HepG2 (cell line): Measurements from ENCODE around the gene KCNJ6. TPM values are rescaled to one million over a fixed set of nuclear protein-coding genes. Genes with fewer than 3 reads are reported as not detected.

ENCODE experiments used
- ATAC-seq: fragments of 200-7000 bp; cut with Tn5 transposase; 3 replicates; pipeline ENCODE4 v1.9.1; 2020; ENCODE audit warnings: mild to moderate bottlenecking, moderate library complexity
- BruUV-seq: library from RNA; stranded (reverse); fragments of 400-500 nt; replicated peaks from 2 replicates; lab custom pipeline; 2021; lab: Mats Ljungman, UMichigan
- CTCF ChIA-PET: fragments of 300-600 bp; formaldehyde crosslinking; extraction: SDS; loops from one replicate; lab custom pipeline; 2021; ENCODE audit warnings: low total read pairs, inconsistent platforms, low intra/inter-chr PET ratio; lab: Yijun Ruan, JAX
- POLR2A ChIA-PET: fragments of 350-600 bp; sonication (Branson Sonifier 250); formaldehyde crosslinking; loops from one replicate; lab custom pipeline; 2020; ENCODE audit warnings: antibody characterized with exemption, inconsistent platforms; lab: Yijun Ruan, JAX
- DNase-seq: peaks from one replicate; pipeline ENCODE4 v3.0.0-alpha.2; 2015; ENCODE audit warnings: low spot score
- FAIRE-seq: peaks from 3 replicates; lab custom pipeline; 2011; peaks lifted over from hg19 to GRCh38; lab: Jason Lieb, UNC
- H2AFZ ChIP-seq: one replicate; pipeline ENCODE4 v1.6.1; 2011; ENCODE audit warnings: low read length, inconsistent platforms
- H3K27ac ChIP-seq: fragments of 300-600 bp; 3 replicates; pipeline ENCODE4 v1.8.0; 2011; ENCODE audit warnings: mixed run types, mild to moderate bottlenecking, mixed read lengths, low read length, inconsistent platforms; ENCODE audit not compliant: insufficient read depth; ENCODE audit errors: extremely low read length
- H3K27me3 ChIP-seq, 2 experiments: fragments of 200-600 bp in 1 of 2; 2 replicates in 1 of 2; 3 replicates in 1 of 2; pipeline versions ENCODE4 v1.6.0 to v1.8.0; 2011; ENCODE audit warnings: low read length in 2 of 2, mild to moderate bottlenecking in 2 of 2, moderate library complexity in 2 of 2, inconsistent platforms in 1 of 2; ENCODE audit not compliant: insufficient read depth in 2 of 2, control insufficient read depth in 1 of 2
- H3K36me3 ChIP-seq, 2 experiments: fragments of 200-600 bp in 1 of 2; replicated peaks in 1 of 2; 2 replicates in 1 of 2; 3 replicates in 1 of 2; pipeline versions ENCODE4 v1.5.1 to v1.8.0; 2011; ENCODE audit warnings: low read length in 2 of 2, inconsistent platforms in 1 of 2; ENCODE audit not compliant: insufficient read depth in 2 of 2, control insufficient read depth in 1 of 2
- H3K4me1 ChIP-seq: 2 replicates; pipeline ENCODE4 v1.5.1; 2012; ENCODE audit warnings: low read length, inconsistent platforms; ENCODE audit not compliant: insufficient read depth
- H3K4me2 ChIP-seq: 2 replicates; pipeline ENCODE4 v1.6.0; 2011; ENCODE audit warnings: low read depth, low read length, inconsistent platforms
- H3K4me3 ChIP-seq, 3 experiments: fragments of 200-600 bp in 1 of 3; sonication (generic), shearing (Covaris generic) in 1 of 3; replicated peaks in 1 of 3; 2 replicates each; pipeline ENCODE4 v1.5.1; 2011 to 2016; ENCODE audit warnings: low read length in 3 of 3, inconsistent platforms in 2 of 3, low read depth in 2 of 3, mild to moderate bottlenecking in 2 of 3, control low read depth in 1 of 3, mixed read lengths in 1 of 3; ENCODE audit not compliant: insufficient read depth in 1 of 3
- H3K79me2 ChIP-seq: one replicate; pipeline ENCODE4 v1.6.1; 2011; ENCODE audit warnings: low read length, inconsistent platforms; ENCODE audit not compliant: insufficient read depth
- H3K9ac ChIP-seq: 2 replicates; pipeline ENCODE4 v1.6.0; 2011; ENCODE audit warnings: mild to moderate bottlenecking, low read depth, low read length, inconsistent platforms; ENCODE audit not compliant: insufficient read depth
- H3K9me3 ChIP-seq: 2 replicates; pipeline ENCODE4 v1.5.1; 2012; ENCODE audit warnings: mild to moderate bottlenecking, low read length
- H4K20me1 ChIP-seq: 2 replicates; pipeline ENCODE4 v1.6.0; 2011; ENCODE audit warnings: inconsistent platforms, mild to moderate bottlenecking, low read length, moderate library complexity; ENCODE audit not compliant: insufficient read depth
- BRCA1 ChIP-seq: sonication (generic); formaldehyde crosslinking; IDR thresholded peaks from 2 replicates; pipeline ENCODE4 v1.4.0; 2020; ENCODE audit warnings: missing genetic modification reagents
- CHCHD3 ChIP-seq: sonication (generic); formaldehyde crosslinking; IDR thresholded peaks from 2 replicates; pipeline ENCODE4 v1.8.0; 2022; ENCODE audit warnings: mild to moderate bottlenecking, missing genetic modification reagents, moderate library complexity
- FOXJ3 ChIP-seq: sonication (generic); formaldehyde crosslinking; IDR thresholded peaks from 2 replicates; pipeline ENCODE4 v1.4.0; 2020; ENCODE audit warnings: missing genetic modification reagents, mild to moderate bottlenecking, borderline replicate concordance
- KLF6 ChIP-seq: IDR thresholded peaks from 2 replicates; pipeline ENCODE4 v1.8.0; 2016; ENCODE audit warnings: missing biosample characterization, missing genetic modification reagents
- NFIB ChIP-seq: sonication (generic); formaldehyde crosslinking; IDR thresholded peaks from 2 replicates; pipeline ENCODE4 v1.9.0; 2021; ENCODE audit warnings: missing genetic modification reagents, mild to moderate bottlenecking, borderline replicate concordance
- TBL1XR1 ChIP-seq: fragments of 150-350 bp; IDR thresholded peaks from 2 replicates; pipeline ENCODE4 v1.6.1; 2014; ENCODE audit warnings: borderline replicate concordance, low read length; ENCODE audit not compliant: partially characterized antibody
- ZNF121 ChIP-seq: sonication (generic); formaldehyde crosslinking; IDR thresholded peaks from 2 replicates; pipeline ENCODE4 v1.5.0; 2020; ENCODE audit warnings: mild to moderate bottlenecking, missing genetic modification reagents
- ZNF232 ChIP-seq: sonication (generic); formaldehyde crosslinking; IDR thresholded peaks from 2 replicates; pipeline ENCODE4 v1.4.0; 2020; ENCODE audit warnings: missing genetic modification reagents, borderline replicate concordance
- ZNF256 ChIP-seq: sonication (generic); formaldehyde crosslinking; conservative IDR thresholded peaks from 2 replicates; pipeline ENCODE4 v1.4.0; 2020; ENCODE audit warnings: missing genetic modification reagents
- ZNF354B ChIP-seq: sonication (generic); formaldehyde crosslinking; IDR thresholded peaks from 2 replicates; pipeline ENCODE4 v1.8.0; 2022; ENCODE audit warnings: mild to moderate bottlenecking, missing genetic modification reagents
- WGBS: methylation state at CpG from one replicate; pipeline ENCODE4 v1.1.6; 2017; ENCODE audit warnings: low lambda C conversion rate; 5-methylcytosine and 5-hydroxymethylcytosine counted together
- in situ Hi-C: cut with HindIII; loops from 2 replicates; pipeline ENCODE4 v1.10.0; 2017; ENCODE audit warnings: low pct_unique_long_range_greater_than_20kb; ENCODE audit not compliant: extremely low pct_ligation_motif_present
- intact Hi-C: fragments of 100-400 bp; cut with micrococcal nuclease; formaldehyde crosslinking; loops from one replicate; pipeline ENCODE4 v1.10.0; 2022; ENCODE audit not compliant: unreplicated experiment
- polyA plus RNA-seq, 8 experiments: library from polyadenylated mRNA; depleted of rRNA in 3 of 8; stranded (reverse) in 7 of 8; unstranded in 1 of 8; fragments of >200 nt; fragmentation: Illumina TruSeq in 4 of 8; extraction: Trizol in 4 of 8; gene quantifications; 2 replicates each; pipeline versions ENCODE4 v1.2.1 to v1.2.3, GENCODE V29; 2011 to 2016; ENCODE audit warnings: low read depth in 4 of 8, missing spikeins in 1 of 8, mixed read lengths in 1 of 8; ENCODE audit not compliant: insufficient read depth in 1 of 8
- total RNA-seq, 5 experiments: library from RNA; depleted of rRNA; stranded (reverse); fragments of >200 nt; fragmentation: Illumina TruSeq; extraction: Trizol; gene quantifications; 2 replicates each; pipeline ENCODE4 v1.2.3, GENCODE V29; 2016; ENCODE audit warnings: low read depth in 1 of 5
- TF ChIP-seq, protein P1 (sequence below): IDR thresholded peaks from 2 replicates; pipeline ENCODE4 v1.6.1; 2016; ENCODE audit warnings: low read depth, missing genetic modification reagents, missing compliant biosample characterization
- TF ChIP-seq, protein P2 (sequence below): fragments of 450-650 bp; IDR thresholded peaks from 2 replicates; pipeline ENCODE4 v1.6.1; 2016
- TF ChIP-seq, protein P3 (sequence below): IDR thresholded peaks from 2 replicates; pipeline ENCODE4 v1.4.0; 2020; ENCODE audit warnings: mild to moderate bottlenecking, missing genetic modification reagents

KCNJ6 gene
- total and polyA plus RNA-seq, 2 of the 13 experiments (the other 11 are each of a cell fraction or from before 2014, with no cell fraction given) = not detected

DNA sequence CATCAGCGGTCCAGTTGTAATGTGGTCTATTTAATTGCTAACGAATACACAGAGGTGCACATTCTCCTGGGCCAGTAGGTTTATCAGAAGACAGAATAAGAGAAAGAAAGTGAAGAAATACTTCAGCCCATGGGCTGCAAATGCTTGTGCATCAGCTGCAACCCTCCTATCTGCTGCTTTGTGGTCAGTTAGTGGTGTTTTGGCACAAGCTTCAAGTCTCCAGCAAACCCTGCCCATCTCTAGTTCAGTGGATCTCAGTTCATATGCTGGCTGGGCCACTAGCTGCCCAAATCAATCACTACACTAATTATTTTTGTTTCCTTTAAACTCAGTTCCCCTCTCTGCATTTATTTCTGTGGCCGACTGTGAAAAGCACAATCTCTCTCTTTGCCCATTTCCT, 124.2 kb downstream of the KCNJ6 start:
- POLR2A ChIA-PET = no interaction called here
- FAIRE-seq (no peak), ATAC-seq (no peak), DNase-seq (no peak)
- Histone ChIP-seq H3K4me2 (no peak overlapping the region), H3K27ac (no peak overlapping the region), H3K4me3 (no peak overlapping the region), H3K9ac (no peak overlapping the region), H3K79me2 (no peaks in the 10 kb centered on the region), H3K9me3 (no peaks in the 10 kb centered on the region), H3K36me3 (no peaks in the 10 kb centered on the region), H4K20me1 (no peaks in the 10 kb centered on the region), H3K27me3 (peaks cover 0 to 3% of the 10 kb centered on the region in 2 experiments; a peak in 1 of 5 replicates), H3K4me1 (no peaks in the 10 kb centered on the region), H2AFZ (no peak overlapping the region)
- WGBS = 12% methylated on average over 3 of the region's 3 CpGs
- no peak for TF ChIP-seq ZNF232 (CRISPR knock-in tag)
- TF ChIP-seq KLF6 (CRISPR knock-in tag) = no peak
- no peak for TF ChIP-seq NFIB
- no peak for TF ChIP-seq ZNF121 (CRISPR knock-in tag)
- TF ChIP-seq, protein P1, sequence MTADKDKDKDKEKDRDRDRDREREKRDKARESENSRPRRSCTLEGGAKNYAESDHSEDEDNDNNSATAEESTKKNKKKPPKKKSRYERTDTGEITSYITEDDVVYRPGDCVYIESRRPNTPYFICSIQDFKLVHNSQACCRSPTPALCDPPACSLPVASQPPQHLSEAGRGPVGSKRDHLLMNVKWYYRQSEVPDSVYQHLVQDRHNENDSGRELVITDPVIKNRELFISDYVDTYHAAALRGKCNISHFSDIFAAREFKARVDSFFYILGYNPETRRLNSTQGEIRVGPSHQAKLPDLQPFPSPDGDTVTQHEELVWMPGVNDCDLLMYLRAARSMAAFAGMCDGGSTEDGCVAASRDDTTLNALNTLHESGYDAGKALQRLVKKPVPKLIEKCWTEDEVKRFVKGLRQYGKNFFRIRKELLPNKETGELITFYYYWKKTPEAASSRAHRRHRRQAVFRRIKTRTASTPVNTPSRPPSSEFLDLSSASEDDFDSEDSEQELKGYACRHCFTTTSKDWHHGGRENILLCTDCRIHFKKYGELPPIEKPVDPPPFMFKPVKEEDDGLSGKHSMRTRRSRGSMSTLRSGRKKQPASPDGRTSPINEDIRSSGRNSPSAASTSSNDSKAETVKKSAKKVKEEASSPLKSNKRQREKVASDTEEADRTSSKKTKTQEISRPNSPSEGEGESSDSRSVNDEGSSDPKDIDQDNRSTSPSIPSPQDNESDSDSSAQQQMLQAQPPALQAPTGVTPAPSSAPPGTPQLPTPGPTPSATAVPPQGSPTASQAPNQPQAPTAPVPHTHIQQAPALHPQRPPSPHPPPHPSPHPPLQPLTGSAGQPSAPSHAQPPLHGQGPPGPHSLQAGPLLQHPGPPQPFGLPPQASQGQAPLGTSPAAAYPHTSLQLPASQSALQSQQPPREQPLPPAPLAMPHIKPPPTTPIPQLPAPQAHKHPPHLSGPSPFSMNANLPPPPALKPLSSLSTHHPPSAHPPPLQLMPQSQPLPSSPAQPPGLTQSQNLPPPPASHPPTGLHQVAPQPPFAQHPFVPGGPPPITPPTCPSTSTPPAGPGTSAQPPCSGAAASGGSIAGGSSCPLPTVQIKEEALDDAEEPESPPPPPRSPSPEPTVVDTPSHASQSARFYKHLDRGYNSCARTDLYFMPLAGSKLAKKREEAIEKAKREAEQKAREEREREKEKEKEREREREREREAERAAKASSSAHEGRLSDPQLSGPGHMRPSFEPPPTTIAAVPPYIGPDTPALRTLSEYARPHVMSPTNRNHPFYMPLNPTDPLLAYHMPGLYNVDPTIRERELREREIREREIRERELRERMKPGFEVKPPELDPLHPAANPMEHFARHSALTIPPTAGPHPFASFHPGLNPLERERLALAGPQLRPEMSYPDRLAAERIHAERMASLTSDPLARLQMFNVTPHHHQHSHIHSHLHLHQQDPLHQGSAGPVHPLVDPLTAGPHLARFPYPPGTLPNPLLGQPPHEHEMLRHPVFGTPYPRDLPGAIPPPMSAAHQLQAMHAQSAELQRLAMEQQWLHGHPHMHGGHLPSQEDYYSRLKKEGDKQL (CRISPR knock-in tag) = no peak
- no peak for TF ChIP-seq TBL1XR1
- no peak for TF ChIP-seq CHCHD3 (CRISPR knock-in tag)
- no peak for TF ChIP-seq ZNF354B (CRISPR knock-in tag)
- no peak for TF ChIP-seq ZNF256
- TF ChIP-seq, protein P2, sequence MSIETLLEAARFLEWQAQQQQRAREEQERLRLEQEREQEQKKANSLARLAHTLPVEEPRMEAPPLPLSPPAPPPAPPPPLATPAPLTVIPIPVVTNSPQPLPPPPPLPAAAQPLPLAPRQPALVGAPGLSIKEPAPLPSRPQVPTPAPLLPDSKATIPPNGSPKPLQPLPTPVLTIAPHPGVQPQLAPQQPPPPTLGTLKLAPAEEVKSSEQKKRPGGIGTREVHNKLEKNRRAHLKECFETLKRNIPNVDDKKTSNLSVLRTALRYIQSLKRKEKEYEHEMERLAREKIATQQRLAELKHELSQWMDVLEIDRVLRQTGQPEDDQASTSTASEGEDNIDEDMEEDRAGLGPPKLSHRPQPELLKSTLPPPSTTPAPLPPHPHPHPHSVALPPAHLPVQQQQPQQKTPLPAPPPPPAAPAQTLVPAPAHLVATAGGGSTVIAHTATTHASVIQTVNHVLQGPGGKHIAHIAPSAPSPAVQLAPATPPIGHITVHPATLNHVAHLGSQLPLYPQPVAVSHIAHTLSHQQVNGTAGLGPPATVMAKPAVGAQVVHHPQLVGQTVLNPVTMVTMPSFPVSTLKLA = no peak
- TF ChIP-seq, protein P3, sequence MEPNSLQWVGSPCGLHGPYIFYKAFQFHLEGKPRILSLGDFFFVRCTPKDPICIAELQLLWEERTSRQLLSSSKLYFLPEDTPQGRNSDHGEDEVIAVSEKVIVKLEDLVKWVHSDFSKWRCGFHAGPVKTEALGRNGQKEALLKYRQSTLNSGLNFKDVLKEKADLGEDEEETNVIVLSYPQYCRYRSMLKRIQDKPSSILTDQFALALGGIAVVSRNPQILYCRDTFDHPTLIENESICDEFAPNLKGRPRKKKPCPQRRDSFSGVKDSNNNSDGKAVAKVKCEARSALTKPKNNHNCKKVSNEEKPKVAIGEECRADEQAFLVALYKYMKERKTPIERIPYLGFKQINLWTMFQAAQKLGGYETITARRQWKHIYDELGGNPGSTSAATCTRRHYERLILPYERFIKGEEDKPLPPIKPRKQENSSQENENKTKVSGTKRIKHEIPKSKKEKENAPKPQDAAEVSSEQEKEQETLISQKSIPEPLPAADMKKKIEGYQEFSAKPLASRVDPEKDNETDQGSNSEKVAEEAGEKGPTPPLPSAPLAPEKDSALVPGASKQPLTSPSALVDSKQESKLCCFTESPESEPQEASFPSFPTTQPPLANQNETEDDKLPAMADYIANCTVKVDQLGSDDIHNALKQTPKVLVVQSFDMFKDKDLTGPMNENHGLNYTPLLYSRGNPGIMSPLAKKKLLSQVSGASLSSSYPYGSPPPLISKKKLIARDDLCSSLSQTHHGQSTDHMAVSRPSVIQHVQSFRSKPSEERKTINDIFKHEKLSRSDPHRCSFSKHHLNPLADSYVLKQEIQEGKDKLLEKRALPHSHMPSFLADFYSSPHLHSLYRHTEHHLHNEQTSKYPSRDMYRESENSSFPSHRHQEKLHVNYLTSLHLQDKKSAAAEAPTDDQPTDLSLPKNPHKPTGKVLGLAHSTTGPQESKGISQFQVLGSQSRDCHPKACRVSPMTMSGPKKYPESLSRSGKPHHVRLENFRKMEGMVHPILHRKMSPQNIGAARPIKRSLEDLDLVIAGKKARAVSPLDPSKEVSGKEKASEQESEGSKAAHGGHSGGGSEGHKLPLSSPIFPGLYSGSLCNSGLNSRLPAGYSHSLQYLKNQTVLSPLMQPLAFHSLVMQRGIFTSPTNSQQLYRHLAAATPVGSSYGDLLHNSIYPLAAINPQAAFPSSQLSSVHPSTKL = no peak
- no peak for TF ChIP-seq FOXJ3 (CRISPR knock-in tag)
- no peak for TF ChIP-seq BRCA1
- BruUV-seq = no TSS peak
- in situ Hi-C loops = no loop called here
- intact Hi-C loops = no loop called here
- CTCF ChIA-PET = no interaction called here
